NCI-H526 treated with DMSO at 0.1 percent for 48 hours (cell line): ENCODE results near the gene KIF3C.
"Not testable (repeated sequence)": the region's sequence is repeated elsewhere in the genome, so short reads cannot be mapped to it uniquely, and the experiment has no call there.

Experiments
- DNase-seq: peaks from one replicate; lab custom pipeline; 2025; lab: John Stamatoyannopoulos, UW

Gene KIF3C

DNA sequence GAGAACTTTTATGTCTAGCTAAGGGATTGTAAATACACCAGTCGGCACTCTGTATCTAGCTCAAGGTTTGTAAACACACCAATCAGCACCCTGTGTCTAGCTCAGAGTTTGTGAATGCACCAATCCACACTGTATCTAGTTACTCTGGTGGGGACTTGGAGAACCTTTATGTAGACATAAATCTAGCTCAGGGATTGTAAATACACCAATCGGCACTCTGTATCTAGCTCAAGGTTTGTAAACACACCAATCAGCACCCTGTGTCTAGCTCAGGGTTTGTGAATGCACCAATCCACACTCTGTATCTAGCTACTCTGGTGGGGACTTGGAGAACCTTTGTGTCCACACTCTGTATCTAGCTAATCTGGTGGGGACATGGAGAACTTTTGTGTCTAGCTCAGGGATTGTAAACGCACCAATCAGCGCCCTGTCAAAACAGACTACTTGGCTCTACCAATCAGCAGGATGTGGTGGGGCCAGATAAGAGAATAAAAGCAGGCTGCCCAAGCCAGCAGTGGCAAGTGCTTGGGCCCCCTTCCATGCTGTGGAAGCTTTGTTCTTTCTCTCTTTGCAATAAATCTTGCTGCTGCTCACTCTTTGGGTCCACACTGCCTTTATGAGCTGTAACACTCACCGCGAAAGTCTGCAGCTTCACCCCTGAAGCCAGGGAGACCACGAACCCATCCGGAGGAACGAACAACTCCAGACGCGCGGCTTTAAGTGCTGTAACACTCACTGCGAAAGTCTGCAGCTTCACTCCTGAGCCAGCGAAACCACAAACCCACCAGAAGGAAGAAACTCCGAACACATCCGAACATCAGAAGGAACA, 66.1 kb downstream of the KIF3C start:
- DNase-seq = not testable (repeated sequence)

GRCh38 chr2:25915411-25915810, 66.9 kb downstream of the KIF3C start:
- not testable (repeated sequence) for DNase-seq

- DNase-seq = not testable (repeated sequence)
Measured at GRCh38 chr2:25913696-25913973, 68.7 kb downstream of the KIF3C start.

DNA sequence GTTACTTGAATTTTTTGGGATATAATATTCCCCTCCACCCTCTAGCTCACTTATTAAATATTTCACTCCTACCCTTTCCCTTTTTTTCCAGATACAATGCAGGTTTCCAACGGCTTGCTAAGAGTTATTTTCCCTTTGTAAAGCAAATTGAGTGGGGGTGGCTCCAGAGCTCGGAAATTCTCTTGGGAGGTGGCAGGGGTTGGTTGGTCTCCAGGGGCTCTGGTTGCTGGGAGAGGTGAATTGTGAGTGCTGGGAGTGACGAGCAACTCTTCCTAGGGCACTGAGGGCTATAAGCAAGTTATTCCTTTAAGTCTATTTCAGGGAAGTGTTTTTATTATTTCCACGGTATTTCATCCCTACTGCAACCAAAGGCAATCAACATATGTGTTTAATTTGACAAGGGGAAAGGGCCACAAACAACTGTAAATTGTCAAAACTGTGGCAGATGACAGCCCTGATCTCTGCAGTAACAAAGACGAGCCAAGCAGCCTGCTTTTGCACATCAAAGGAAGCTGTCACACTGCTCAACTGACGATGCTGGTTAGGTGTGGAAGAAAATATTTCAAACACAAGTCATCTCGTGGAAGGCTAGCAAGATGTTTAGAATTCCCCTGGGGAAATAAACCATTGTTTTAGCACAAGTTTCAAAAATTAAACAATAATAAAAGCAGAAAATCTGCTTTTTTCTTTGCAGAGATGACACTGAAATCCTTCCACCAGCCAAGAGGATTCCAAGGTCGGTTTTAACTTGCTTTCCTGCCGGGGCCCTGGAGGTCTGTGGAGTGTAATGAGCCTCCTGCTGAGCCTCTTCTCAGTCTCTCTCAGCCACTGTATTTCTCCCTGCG, 69.2 kb downstream of the KIF3C start:
- DNase-seq = no peak

DNA sequence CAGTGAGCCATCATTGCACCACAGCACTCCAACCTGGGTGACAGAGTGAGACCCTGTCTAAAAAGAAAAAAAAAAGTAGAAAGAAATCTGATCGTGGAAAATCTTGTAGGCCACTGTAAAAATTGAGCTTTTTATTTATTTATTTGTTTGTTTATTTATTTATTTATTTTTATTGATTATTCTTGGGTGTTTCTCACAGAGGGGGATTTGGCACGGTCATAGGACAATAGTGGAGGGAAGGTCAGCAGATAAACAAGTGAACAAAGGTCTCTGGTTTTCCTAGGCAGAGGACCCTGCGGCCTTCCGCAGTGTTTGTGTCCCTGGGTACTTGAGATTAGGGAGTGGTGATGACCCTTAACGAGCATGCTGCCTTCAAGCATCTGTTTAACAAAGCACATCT, 72.7 kb downstream of the KIF3C start:
- not testable (repeated sequence) for DNase-seq

- no peak for DNase-seq
Measured at GRCh38 chr2:25905126-25905525, 77.2 kb downstream of the KIF3C start.

DNA sequence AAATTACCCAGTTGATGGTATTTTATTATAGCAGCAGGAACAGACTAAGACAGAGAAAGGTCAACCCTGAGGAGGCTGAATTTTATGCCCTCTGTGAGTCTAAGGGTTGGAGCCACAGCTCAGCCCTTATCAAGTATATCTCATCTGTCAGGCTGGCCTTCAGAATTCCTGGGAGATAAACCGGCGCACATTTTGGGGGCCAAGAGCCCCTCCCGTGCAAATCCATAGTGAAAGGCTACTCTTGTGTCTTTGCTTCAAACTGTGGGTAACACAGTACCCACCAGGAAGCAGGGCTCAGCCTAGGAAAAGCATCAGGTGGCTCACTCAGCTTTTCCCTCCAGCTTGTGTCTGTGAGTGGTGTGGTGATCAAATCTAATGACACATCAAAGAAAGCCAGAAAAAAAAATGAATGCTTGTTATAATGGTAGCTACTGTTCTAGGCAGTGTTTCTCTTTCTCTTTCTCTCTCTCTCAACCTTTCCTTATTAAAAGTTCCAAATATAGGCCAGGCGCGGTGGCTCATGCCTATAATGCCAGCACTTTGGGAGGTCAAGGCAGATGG, 79.0 kb downstream of the KIF3C start:
- DNase-seq = no peak

DNA sequence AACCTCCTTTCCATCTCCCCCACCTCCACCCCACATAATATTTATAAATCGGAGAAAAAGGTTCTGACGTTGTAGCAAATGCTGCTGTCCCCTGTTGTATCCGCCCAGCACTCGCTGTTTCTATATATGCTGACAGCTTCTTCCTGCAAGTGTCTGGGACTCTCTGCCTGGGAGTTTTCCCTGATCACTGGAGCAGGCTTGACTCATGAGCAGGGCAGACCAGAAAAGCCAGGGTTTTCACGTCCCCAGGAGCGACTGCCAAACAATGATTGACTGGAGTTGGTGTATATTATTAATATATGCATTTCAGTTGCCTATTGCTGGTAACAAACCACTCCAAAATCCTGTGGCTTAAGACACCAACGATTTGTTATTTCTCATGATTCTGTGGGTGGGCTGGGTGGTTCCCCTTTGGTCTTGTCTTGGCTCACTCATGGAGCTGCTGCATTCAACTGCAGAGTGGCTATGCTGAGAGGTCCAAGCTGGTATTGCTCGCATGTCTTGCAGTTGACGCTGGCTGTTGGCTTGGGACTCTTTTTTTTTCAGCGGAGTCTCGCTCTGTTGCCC, 82.8 kb downstream of the KIF3C start:
- no peak for DNase-seq

DNA sequence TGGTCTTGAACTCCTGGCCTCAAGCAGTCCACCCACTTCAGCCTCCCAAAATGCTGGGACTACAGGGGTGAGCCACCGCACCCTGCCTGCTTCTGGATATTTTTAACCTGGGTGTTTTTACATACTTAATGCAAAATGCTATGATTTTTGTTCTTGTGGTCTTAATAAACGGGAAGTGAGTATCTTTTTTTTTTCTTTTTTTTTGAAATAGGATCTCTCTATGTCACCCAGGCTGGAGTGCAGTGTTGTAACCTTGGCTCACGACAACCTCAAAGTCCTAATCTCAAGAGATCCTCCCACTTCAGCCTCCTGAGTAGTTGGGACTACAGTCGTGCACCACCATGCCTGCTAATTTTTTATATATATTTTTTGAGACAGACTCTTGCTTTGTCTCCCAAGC, 84.8 kb downstream of the KIF3C start:
- no peak for DNase-seq

DNA sequence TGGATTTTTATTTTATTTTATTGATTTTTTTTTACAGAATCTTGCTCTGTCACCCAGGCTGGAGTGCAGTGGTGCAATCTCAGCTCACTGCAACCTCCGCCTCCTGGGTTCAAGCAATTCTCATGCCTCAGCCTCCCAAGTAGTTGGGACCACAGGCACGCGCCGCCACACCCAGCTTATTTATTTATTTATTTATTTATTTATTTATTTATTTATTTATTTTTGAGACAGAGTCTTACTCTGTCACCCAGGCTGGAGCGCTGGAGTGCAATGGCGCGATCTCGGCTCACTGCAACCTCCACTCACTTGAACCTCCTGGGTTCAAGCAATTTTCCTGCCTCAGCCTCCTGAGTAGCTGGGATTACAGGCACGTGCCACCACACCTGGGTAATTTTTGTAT, 86.0 kb downstream of the KIF3C start:
- not testable (repeated sequence) for DNase-seq

DNA sequence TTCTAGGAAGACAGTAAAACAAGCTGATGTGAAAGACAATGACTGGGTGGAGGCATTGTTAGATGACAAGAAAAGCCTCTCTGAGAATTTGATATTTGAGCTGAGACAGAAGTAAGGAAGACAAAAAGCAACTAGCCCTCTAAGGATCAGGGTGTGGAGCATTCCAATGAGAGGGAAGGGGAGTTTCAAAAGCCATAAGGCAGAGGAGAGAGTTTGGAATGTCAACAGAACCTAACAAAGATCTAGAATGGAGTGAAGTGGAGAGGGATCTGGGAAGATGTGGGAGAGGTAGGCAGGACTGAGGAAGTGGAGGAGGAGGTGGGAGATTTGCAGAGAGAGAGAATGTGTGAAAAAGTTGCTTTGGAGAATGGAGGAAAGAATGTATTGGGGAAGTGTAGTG, 86.7 kb downstream of the KIF3C start:
- DNase-seq = no peak

DNA sequence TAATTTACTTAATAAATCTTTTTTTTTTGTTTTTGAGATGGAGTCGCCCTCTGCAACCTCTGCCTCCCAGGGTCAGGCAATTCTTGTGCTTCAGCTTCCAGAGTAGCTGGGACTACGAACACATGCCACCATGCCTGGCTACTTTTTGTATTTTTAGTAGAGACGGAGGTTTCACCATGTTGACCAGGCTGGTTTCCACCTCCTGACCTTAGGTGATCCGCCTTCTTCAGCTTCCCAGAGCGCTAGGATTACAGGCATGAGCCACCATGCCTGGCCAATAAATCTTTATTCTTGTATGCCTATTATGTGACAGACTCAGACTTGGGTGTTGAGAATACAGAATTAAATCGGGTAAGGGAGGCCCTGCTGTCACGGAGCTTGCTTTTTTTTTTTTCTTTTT, 87.3 kb downstream of the KIF3C start:
- no peak for DNase-seq

GRCh38 chr2:25894135-25894830, 88.0 kb downstream of the KIF3C start:
- no peak for DNase-seq

- DNase-seq = no peak
Measured at GRCh38 chr2:25891672-25892071, 90.6 kb downstream of the KIF3C start.

DNA sequence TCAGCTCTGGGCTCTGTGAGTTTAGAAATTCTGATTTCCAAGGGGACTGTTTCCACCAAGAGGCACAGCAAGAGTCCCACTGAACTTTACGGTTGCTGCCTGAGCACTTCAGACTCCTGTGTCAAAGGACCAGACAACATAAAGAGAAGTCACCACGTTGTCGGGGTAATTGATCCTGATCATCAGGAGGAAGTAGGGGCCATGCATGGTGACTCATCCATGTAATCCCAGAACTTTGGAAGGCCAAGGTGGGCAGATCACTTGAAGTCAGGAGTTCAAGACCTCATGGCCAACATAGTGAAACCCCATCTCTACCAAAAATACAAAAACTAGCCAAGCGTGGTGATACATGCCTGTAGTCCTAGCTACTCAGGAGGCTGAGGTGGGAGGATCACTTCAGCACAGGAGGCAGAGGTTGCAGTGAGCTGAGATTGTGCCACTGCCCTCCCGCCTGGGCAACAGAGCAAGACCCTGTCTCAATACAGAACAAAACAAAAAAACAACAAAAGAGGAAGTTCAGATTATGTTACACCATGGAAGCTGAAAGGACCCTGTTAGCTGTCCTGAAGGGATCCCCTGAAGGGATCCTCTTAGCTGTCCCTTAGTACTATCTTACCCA, 94.6 kb downstream of the KIF3C start:
- no peak for DNase-seq

- no peak for DNase-seq
Measured at GRCh38 chr2:25885933-25886332, 96.4 kb downstream of the KIF3C start.

DNA sequence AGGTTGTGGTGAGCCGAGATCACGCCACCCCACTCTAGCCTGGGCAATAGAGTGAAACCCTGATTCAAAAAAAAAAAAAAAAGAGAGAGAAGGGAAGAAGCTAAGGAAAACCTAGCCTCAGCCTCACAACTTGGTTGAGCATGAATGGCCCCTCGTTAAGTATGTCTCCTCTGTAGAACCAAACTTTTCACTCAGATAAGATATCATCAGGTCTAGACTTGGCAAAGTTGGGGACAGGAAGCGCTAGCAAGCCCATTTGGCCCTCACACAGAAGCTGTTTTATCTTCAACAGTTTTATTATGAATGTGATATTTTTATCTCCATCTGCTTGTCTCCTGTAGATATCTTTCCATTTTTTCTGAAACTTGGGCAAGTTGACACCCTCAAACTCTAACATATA, 100.5 kb downstream of the KIF3C start:
- no peak for DNase-seq

DNA sequence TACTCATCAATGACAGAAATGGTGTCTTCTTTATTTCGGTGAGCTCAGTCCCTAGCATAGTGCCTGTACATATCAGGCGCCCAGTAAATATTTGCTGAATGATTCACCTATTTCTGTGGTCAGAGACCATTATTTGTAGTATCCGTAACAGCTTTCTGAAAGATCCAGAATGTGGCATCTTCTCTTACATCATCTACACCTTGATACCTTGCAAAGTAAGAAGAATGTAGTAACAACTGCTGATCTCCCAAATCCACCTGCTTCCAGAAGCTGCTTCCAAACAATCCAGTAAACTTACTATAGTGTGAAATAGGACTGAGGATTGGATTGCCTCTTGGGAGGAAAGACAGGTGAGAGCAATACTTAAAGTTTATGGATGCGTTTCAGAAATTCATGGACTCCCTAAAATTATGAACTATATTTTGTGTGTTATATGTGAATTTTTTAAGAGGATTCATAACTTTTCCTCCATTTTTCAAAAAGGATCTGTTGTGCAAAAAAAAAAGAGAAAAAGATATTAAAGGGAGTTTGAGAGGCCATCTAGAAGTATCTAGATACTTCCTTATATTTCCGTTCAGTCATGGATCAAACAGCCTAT, 103.1 kb downstream of the KIF3C start:
- no peak for DNase-seq

DNA sequence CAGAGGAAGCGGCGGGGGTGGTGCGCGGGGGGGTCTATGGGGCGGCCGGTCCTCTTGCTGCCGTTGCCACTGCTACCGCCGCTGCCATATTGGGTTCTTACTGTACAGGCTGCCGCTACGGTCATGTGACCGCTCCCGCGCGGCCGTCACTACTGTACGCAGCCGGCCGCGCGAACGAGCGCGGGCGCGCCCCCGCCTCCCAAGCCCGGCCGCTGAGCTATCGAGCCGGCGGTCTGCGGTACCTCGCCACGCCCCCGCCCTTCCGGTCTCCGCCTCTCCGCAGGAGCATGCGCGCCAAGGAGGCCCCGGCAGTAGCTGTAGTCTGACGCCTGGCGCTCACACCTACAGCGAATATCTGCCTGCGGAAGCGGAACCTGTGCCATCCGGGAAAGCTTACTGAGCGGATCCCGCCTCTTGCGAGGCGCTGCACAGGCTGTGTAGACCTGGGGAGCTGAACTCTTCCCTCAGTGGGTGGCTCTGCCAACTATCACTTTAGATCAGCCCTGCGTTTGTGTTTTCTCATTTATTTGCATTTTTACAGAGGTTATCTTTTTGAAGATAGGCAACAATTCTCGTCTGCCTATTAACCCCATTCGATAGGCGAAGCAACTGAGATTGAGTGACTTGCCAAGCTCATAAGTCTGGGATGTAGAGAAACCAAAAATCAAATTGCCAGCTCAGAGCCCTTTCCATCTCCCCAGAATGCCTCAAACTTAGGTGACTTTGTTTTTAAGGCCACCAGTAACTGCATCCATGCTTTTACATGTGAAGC, 103.8 kb downstream of the KIF3C start, which contains the start of gene ASXL2:
Gene ASXL2, minus strand, starts transcription at position 127 of the 772 bp plus-strand sequence. CDS start 265 bp downstream, outside the sequence.
- DNase-seq = peak; percentile 95
